HT1080 (cell line): Measurements from ENCODE around the gene IFI16. TPM values are rescaled to one million over a fixed set of nuclear protein-coding genes. Genes with fewer than 3 reads are reported as not detected.
"Not testable (repeated sequence)": the region's sequence is repeated elsewhere in the genome, so short reads cannot be mapped to it uniquely, and the experiment has no call there.

ENCODE experiments used
- DNase-seq: peaks from one replicate; pipeline ENCODE4 v3.0.0-alpha.2; 2015; ENCODE audit warnings: low read depth
- total RNA-seq: library from RNA; depleted of rRNA; stranded (reverse); fragments of >200 nt; shearing (Covaris generic); gene quantifications from 2 replicates; pipeline ENCODE4 v1.2.3, GENCODE V29; 2014

IFI16 gene
- total RNA-seq, 1 experiment from 2014 or later: 36.3 TPM

- no peak for DNase-seq
Measured at GRCh38 chr1:159007726-159008125, 2.0 kb upstream of the IFI16 start.

GRCh38 chr1:159008744-159009188 is 941 bp upstream of the IFI16 start:
- DNase-seq: peak; percentile 40

- no peak for DNase-seq
Measured at GRCh38 chr1:159009287-159009686, 420 bp upstream of the IFI16 start.

GRCh38 chr1:159010391-159010790 is 684 bp downstream of the IFI16 start:
- no peak for DNase-seq

GRCh38 chr1:159011001-159011400 is 1.3 kb downstream of the IFI16 start:
- not testable (repeated sequence) for DNase-seq

GRCh38 chr1:159011751-159012150 is 2.0 kb downstream of the IFI16 start:
- DNase-seq: no peak

- no peak for DNase-seq
Measured at GRCh38 chr1:159012495-159012894, 2.8 kb downstream of the IFI16 start.

GRCh38 chr1:159014003-159014571 is 4.4 kb downstream of the IFI16 start:
- DNase-seq: no peak

GRCh38 chr1:159014851-159015250 is 5.1 kb downstream of the IFI16 start:
- no peak for DNase-seq

- peak; percentile 92 for DNase-seq
Measured at GRCh38 chr1:159015440-159015909, 5.8 kb downstream of the IFI16 start.

- DNase-seq: no peak
Measured at GRCh38 chr1:159023723-159024122, 14.0 kb downstream of the IFI16 start.

GRCh38 chr1:159025043-159025442 is 15.3 kb downstream of the IFI16 start:
- no peak for DNase-seq

- not testable (repeated sequence) for DNase-seq
Measured at GRCh38 chr1:159026841-159027240, 17.1 kb downstream of the IFI16 start.

- DNase-seq: no peak
Measured at GRCh38 chr1:159030311-159030710, 20.6 kb downstream of the IFI16 start.

- DNase-seq: no peak
Measured at GRCh38 chr1:159030877-159031447, 21.3 kb downstream of the IFI16 start.

- no peak for DNase-seq
Measured at GRCh38 chr1:159040206-159040605, 30.5 kb downstream of the IFI16 start.

- no peak for DNase-seq
Measured at GRCh38 chr1:159040893-159041724, 31.4 kb downstream of the IFI16 start.

GRCh38 chr1:159046486-159046885 is 36.8 kb downstream of the IFI16 start:
- DNase-seq: not testable (repeated sequence)

- no peak for DNase-seq
Measured at GRCh38 chr1:159051436-159051835, 41.7 kb downstream of the IFI16 start.

GRCh38 chr1:159054427-159054826 is 44.7 kb downstream of the IFI16 start:
- DNase-seq: no peak

- DNase-seq: no peak
Measured at GRCh38 chr1:159055181-159055641, 45.5 kb downstream of the IFI16 start.

- DNase-seq: no peak
Measured at GRCh38 chr1:159056069-159056698, 46.5 kb downstream of the IFI16 start.
